HepG2 (cell line): ENCODE results near the gene ARID1A. TPM values are rescaled to one million over a fixed set of nuclear protein-coding genes. Genes with fewer than 3 reads are reported as not detected.

Experiments used
- ELF3 ChIP-seq: IDR thresholded peaks from 2 replicates; pipeline ENCODE4 v1.6.1; 2016; ENCODE audit warnings: missing genetic modification reagents, missing compliant biosample characterization
- FOXA1 ChIP-seq, 2 experiments: fragments of 450-650 bp in 1 of 2; sonication (generic) in 1 of 2; formaldehyde crosslinking in 1 of 2; IDR thresholded peaks; 2 replicates each; pipeline versions ENCODE4 v1.4.0 to v1.6.1; 2016 to 2020; ENCODE audit warnings: missing genetic modification reagents in 1 of 2
- GATA4 ChIP-seq: sonication (generic); IDR thresholded peaks from 2 replicates; pipeline ENCODE4 v1.6.1; 2016; ENCODE audit warnings: antibody characterized with exemption, low read depth, borderline replicate concordance
- HNRNPUL1 ChIP-seq: fragments of 200-400 bp; formaldehyde crosslinking; IDR thresholded peaks from 2 replicates; pipeline ENCODE4 v1.6.1; 2017; ENCODE audit warnings: low read depth, mild to moderate bottlenecking, low read length, moderate library complexity
- HOXA3 ChIP-seq: sonication (generic); formaldehyde crosslinking; IDR thresholded peaks from 2 replicates; pipeline ENCODE4 v1.5.0; 2020; ENCODE audit warnings: missing genetic modification reagents
- HOXA5 ChIP-seq: sonication (generic); formaldehyde crosslinking; IDR thresholded peaks from 2 replicates; pipeline ENCODE4 v1.4.0; 2020; ENCODE audit warnings: missing genetic modification reagents
- KDM1A ChIP-seq: IDR thresholded peaks from 2 replicates; pipeline ENCODE4 v1.6.1; 2016; ENCODE audit warnings: missing compliant biosample characterization
- KMT2B ChIP-seq: IDR thresholded peaks from 2 replicates; pipeline ENCODE4 v1.6.1; 2016; ENCODE audit warnings: missing genetic modification reagents, missing compliant biosample characterization
- MIER3 ChIP-seq: IDR thresholded peaks from 2 replicates; pipeline ENCODE4 v1.6.1; 2016; ENCODE audit warnings: missing compliant biosample characterization, borderline replicate concordance
- NFE2L1 ChIP-seq: sonication (generic); formaldehyde crosslinking; IDR thresholded peaks from 2 replicates; pipeline ENCODE4 v1.4.0; 2020; ENCODE audit warnings: missing genetic modification reagents, mild to moderate bottlenecking, borderline replicate concordance
- PHB2 ChIP-seq: fragments of 450-650 bp; IDR thresholded peaks from 2 replicates; pipeline ENCODE4 v1.6.1; 2018; ENCODE audit not compliant: partially characterized antibody
- REPIN1 ChIP-seq: sonication (generic); formaldehyde crosslinking; IDR thresholded peaks from 2 replicates; pipeline ENCODE4 v1.8.0; 2022; ENCODE audit warnings: missing genetic modification reagents, low read depth, mild to moderate bottlenecking, borderline replicate concordance
- RFX3 ChIP-seq: IDR thresholded peaks from 2 replicates; pipeline ENCODE4 v1.6.1; 2016; ENCODE audit warnings: missing biosample characterization, missing genetic modification reagents
- ZBTB7B ChIP-seq: sonication (generic); formaldehyde crosslinking; IDR thresholded peaks from 2 replicates; pipeline ENCODE4 v1.4.0; 2020; ENCODE audit warnings: missing genetic modification reagents
- ZFP90 ChIP-seq: sonication (generic); formaldehyde crosslinking; IDR thresholded peaks from 2 replicates; pipeline ENCODE4 v1.8.0; 2022; ENCODE audit warnings: missing genetic modification reagents, mild to moderate bottlenecking, inconsistent platforms, borderline replicate concordance
- ZFX ChIP-seq: sonication (generic); formaldehyde crosslinking; IDR thresholded peaks from 2 replicates; pipeline ENCODE4 v1.4.0; 2020; ENCODE audit warnings: mild to moderate bottlenecking, low read depth, missing genetic modification reagents, moderate library complexity
- ZNF296 ChIP-seq: sonication (generic); formaldehyde crosslinking; conservative IDR thresholded peaks from 2 replicates; pipeline ENCODE4 v1.5.0; 2020; ENCODE audit warnings: mild to moderate bottlenecking, missing genetic modification reagents
- ZNF335 ChIP-seq: sonication (generic); formaldehyde crosslinking; IDR thresholded peaks from 2 replicates; pipeline ENCODE4 v1.4.0; 2020; ENCODE audit warnings: missing genetic modification reagents
- ZNF431 ChIP-seq: sonication (generic); formaldehyde crosslinking; IDR thresholded peaks from 2 replicates; pipeline ENCODE4 v1.9.0; 2022; ENCODE audit warnings: missing genetic modification reagents, low read depth, mild to moderate bottlenecking, borderline replicate concordance
- ZNF501 ChIP-seq: sonication (generic); formaldehyde crosslinking; IDR thresholded peaks from 2 replicates; pipeline ENCODE4 v1.5.1; 2020; ENCODE audit warnings: mild to moderate bottlenecking, moderate library complexity, missing genetic modification reagents
- ZNF547 ChIP-seq: sonication (generic); formaldehyde crosslinking; IDR thresholded peaks from 2 replicates; pipeline ENCODE4 v1.5.1; 2020; ENCODE audit warnings: mild to moderate bottlenecking, missing genetic modification reagents
- polyA plus RNA-seq, 8 experiments: library from polyadenylated mRNA; depleted of rRNA in 3 of 8; stranded (reverse) in 7 of 8; unstranded in 1 of 8; fragments of >200 nt; fragmentation: Illumina TruSeq in 4 of 8; extraction: Trizol in 4 of 8; gene quantifications; 2 replicates each; pipeline versions ENCODE4 v1.2.1 to v1.2.3, GENCODE V29; 2011 to 2016; ENCODE audit warnings: low read depth in 4 of 8, missing spikeins in 1 of 8, mixed read lengths in 1 of 8; ENCODE audit not compliant: insufficient read depth in 1 of 8
- total RNA-seq, 5 experiments: library from RNA; depleted of rRNA; stranded (reverse); fragments of >200 nt; fragmentation: Illumina TruSeq; extraction: Trizol; gene quantifications; 2 replicates each; pipeline ENCODE4 v1.2.3, GENCODE V29; 2016; ENCODE audit warnings: low read depth in 1 of 5
- TF ChIP-seq, protein P1 (sequence below): sonication (generic); formaldehyde crosslinking; IDR thresholded peaks from 2 replicates; pipeline ENCODE4 v1.9.0; 2022; ENCODE audit warnings: missing genetic modification reagents, mild to moderate bottlenecking, borderline replicate concordance
- TF ChIP-seq, protein P2 (sequence below): sonication (generic); formaldehyde crosslinking; IDR thresholded peaks from 2 replicates; pipeline ENCODE4 v1.5.1; 2020; ENCODE audit warnings: missing genetic modification reagents, mild to moderate bottlenecking, borderline replicate concordance
- TF ChIP-seq, protein P3 (sequence below): sonication (generic); formaldehyde crosslinking; IDR thresholded peaks from 2 replicates; pipeline ENCODE4 v1.4.0; 2020; ENCODE audit warnings: low read depth, missing genetic modification reagents

The ARID1A gene
- total and polyA plus RNA-seq, 2 of the 13 experiments (the other 11 are each of a cell fraction or from before 2014, with no cell fraction given) = 11.9 to 15.9 TPM

DNA sequence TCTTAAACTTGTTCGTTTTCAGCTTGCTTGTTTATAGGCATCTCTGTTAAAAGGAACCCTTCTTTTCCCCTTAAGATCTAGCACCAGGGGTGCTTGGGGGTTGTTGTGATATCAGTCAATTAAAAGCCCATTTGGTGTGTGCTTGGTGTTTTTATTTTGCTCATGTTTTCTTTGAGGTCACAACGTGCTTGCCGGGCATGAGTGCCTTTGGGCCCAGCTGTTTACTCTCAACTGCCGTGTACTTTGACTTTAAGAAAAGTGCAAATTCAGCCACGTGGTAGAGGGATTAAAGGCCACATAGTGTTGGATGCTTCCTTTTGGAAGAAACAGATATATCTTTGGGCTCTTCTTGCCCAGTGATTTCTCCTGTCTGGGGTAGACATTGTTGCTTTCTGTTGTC, 10.5 kb downstream of the ARID1A start (continued):
- TF ChIP-seq, protein P1, sequence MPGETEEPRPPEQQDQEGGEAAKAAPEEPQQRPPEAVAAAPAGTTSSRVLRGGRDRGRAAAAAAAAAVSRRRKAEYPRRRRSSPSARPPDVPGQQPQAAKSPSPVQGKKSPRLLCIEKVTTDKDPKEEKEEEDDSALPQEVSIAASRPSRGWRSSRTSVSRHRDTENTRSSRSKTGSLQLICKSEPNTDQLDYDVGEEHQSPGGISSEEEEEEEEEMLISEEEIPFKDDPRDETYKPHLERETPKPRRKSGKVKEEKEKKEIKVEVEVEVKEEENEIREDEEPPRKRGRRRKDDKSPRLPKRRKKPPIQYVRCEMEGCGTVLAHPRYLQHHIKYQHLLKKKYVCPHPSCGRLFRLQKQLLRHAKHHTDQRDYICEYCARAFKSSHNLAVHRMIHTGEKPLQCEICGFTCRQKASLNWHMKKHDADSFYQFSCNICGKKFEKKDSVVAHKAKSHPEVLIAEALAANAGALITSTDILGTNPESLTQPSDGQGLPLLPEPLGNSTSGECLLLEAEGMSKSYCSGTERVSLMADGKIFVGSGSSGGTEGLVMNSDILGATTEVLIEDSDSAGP = peak; percentile 84; the same call in 1 of the 2 replicates
- TF ChIP-seq GATA4 (no peak), HOXA5 (CRISPR knock-in tag) (no peak), ZNF296 (CRISPR knock-in tag) (no peak), ZBTB7B (no peak), ELF3 (peak; percentile 65; the same call in 1 of the 2 replicates), KMT2B (CRISPR knock-in tag) (peak; percentile 57; the same call in 1 of the 2 replicates), HOXA3 (CRISPR knock-in tag) (peak; percentile 45), HNRNPUL1 (no peak), PHB2 (no peak), ZNF501 (CRISPR knock-in tag) (0 out of 2 replicates have a peak, but pooled peaks have one; percentile 59), REPIN1 (CRISPR knock-in tag) (no peak), ZFP90 (0 out of 2 replicates have a peak, but pooled peaks have one; percentile 32), MIER3 (CRISPR knock-in tag) (0 out of 2 replicates have a peak, but pooled peaks have one; percentile 30), ZNF335 (CRISPR knock-in tag) (0 out of 2 replicates have a peak, but pooled peaks have one; percentile 39), RFX3 (CRISPR knock-in tag) (no peak), FOXA1 (IDR thresholded peaks at IDR 0.05) (no peak), FOXA1 (CRISPR knock-in tag; IDR thresholded peaks at IDR 0.05) (peak; percentile 79), NFE2L1 (CRISPR knock-in tag) (no peak), ZNF431 (no peak), KDM1A (CRISPR knock-in tag) (no peak), ZNF547 (CRISPR knock-in tag) (0 out of 2 replicates have a peak, but pooled peaks have one; percentile 40), ZFX (CRISPR knock-in tag) (peak; percentile 84)
- TF ChIP-seq, protein P2, sequence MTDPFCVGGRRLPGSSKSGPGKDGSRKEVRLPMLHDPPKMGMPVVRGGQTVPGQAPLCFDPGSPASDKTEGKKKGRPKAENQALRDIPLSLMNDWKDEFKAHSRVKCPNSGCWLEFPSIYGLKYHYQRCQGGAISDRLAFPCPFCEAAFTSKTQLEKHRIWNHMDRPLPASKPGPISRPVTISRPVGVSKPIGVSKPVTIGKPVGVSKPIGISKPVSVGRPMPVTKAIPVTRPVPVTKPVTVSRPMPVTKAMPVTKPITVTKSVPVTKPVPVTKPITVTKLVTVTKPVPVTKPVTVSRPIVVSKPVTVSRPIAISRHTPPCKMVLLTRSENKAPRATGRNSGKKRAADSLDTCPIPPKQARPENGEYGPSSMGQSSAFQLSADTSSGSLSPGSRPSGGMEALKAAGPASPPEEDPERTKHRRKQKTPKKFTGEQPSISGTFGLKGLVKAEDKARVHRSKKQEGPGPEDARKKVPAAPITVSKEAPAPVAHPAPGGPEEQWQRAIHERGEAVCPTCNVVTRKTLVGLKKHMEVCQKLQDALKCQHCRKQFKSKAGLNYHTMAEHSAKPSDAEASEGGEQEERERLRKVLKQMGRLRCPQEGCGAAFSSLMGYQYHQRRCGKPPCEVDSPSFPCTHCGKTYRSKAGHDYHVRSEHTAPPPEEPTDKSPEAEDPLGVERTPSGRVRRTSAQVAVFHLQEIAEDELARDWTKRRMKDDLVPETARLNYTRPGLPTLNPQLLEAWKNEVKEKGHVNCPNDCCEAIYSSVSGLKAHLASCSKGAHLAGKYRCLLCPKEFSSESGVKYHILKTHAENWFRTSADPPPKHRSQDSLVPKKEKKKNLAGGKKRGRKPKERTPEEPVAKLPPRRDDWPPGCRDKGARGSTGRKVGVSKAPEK (CRISPR knock-in tag) = no peak
- TF ChIP-seq, protein P3, sequence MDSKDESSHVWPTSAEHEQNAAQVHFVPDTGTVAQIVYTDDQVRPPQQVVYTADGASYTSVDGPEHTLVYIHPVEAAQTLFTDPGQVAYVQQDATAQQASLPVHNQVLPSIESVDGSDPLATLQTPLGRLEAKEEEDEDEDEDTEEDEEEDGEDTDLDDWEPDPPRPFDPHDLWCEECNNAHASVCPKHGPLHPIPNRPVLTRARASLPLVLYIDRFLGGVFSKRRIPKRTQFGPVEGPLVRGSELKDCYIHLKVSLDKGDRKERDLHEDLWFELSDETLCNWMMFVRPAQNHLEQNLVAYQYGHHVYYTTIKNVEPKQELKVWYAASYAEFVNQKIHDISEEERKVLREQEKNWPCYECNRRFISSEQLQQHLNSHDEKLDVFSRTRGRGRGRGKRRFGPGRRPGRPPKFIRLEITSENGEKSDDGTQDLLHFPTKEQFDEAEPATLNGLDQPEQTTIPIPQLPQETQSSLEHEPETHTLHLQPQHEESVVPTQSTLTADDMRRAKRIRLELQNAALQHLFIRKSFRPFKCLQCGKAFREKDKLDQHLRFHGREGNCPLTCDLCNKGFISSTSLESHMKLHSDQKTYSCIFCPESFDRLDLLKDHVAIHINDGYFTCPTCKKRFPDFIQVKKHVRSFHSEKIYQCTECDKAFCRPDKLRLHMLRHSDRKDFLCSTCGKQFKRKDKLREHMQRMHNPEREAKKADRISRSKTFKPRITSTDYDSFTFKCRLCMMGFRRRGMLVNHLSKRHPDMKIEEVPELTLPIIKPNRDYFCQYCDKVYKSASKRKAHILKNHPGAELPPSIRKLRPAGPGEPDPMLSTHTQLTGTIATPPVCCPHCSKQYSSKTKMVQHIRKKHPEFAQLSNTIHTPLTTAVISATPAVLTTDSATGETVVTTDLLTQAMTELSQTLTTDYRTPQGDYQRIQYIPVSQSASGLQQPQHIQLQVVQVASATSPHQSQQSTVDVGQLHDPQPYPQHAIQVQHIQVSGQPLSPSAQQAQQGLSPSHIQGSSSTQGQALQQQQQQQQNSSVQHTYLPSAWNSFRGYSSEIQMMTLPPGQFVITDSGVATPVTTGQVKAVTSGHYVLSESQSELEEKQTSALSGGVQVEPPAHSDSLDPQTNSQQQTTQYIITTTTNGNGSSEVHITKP = 0 out of 2 replicates have a peak, but pooled peaks have one; percentile 18
